SK-N-SH (cell line): ENCODE measurements around the gene ADAMTS14. TPM values are rescaled to one million over a fixed set of nuclear protein-coding genes. Genes with fewer than 3 reads are reported as not detected.

Source experiments
- CTCF ChIA-PET: fragments of 300-600, 350-600 bp; formaldehyde crosslinking; extraction: SDS; loops from one replicate; lab custom pipeline; 2021; lab: Yijun Ruan, JAX
- POLR2A ChIA-PET: fragments of 350-600 bp; sonication (Branson Sonifier 250); formaldehyde crosslinking; extraction: SDS; loops from one replicate; lab custom pipeline; 2020; ENCODE audit warnings: antibody characterized with exemption, inconsistent platforms; lab: Yijun Ruan, JAX
- DNase-seq: peaks from one replicate; pipeline ENCODE4 v3.0.0; 2012
- H2AFZ ChIP-seq: fragments of 200-600 bp; sonication (generic); 2 replicates; pipeline ENCODE4 v1.8.1; 2016; ENCODE audit warnings: antibody characterized with exemption, mild to moderate bottlenecking, low read depth
- H3F3A ChIP-seq: fragments of 200-600 bp; sonication (generic); replicated peaks from 2 replicates; pipeline ENCODE3; 2016; ENCODE audit warnings: antibody characterized with exemption, mild to moderate bottlenecking; ENCODE audit not compliant: insufficient read depth
- H3K27ac ChIP-seq, 2 experiments: fragments of 200-500 bp in 1 of 2; fragments of 200-600 bp in 1 of 2; sonication (Bioruptor generic) in 1 of 2; sonication (generic), shearing (Covaris generic) in 1 of 2; 2 replicates each; pipeline versions ENCODE4 v1.5.1 to v1.6.1; 2014 to 2016; ENCODE audit warnings: low read depth in 2 of 2, inconsistent platforms in 1 of 2, low read length in 1 of 2, mild to moderate bottlenecking in 1 of 2, mixed read lengths in 1 of 2
- H3K27me3 ChIP-seq: fragments of 200-600 bp; sonication (generic), shearing (Covaris generic); 2 replicates; pipeline ENCODE4 v1.6.1; 2016; ENCODE audit warnings: mixed run types; ENCODE audit not compliant: insufficient read depth
- H3K36me3 ChIP-seq, 2 experiments: fragments of 200-500 bp in 1 of 2; fragments of 200-600 bp in 1 of 2; sonication (Bioruptor generic) in 1 of 2; sonication (generic) in 1 of 2; replicated peaks in 1 of 2; 2 replicates each; pipeline versions ENCODE3 to v1.5.1; 2014 to 2016; ENCODE audit warnings: low read length in 1 of 2, mild to moderate bottlenecking in 1 of 2; ENCODE audit not compliant: insufficient read depth in 2 of 2, control insufficient read depth in 1 of 2
- H3K4me1 ChIP-seq, 2 experiments: fragments of 200-500 bp in 1 of 2; fragments of 200-600 bp in 1 of 2; sonication (Bioruptor generic) in 1 of 2; sonication (generic), shearing (Covaris generic) in 1 of 2; 2 replicates each; pipeline versions ENCODE4 v1.5.1 to v1.6.1; 2014 to 2016; ENCODE audit warnings: low read depth in 1 of 2, low read length in 1 of 2, mixed run types in 1 of 2; ENCODE audit not compliant: insufficient read depth in 2 of 2, control insufficient read depth in 1 of 2
- H3K4me2 ChIP-seq: fragments of 200-600 bp; sonication (generic), shearing (Covaris generic); 2 replicates; pipeline ENCODE4 v1.6.1; 2017; ENCODE audit warnings: mixed run types
- H3K4me3 ChIP-seq, 2 experiments: fragments of 200-500 bp in 1 of 2; fragments of 200-600 bp in 1 of 2; sonication (Bioruptor generic) in 1 of 2; sonication (generic), shearing (Covaris generic) in 1 of 2; 2 replicates each; pipeline versions ENCODE4 v1.5.1 to v1.8.1; 2014 to 2016; ENCODE audit warnings: low read depth in 2 of 2, inconsistent platforms in 1 of 2, low read length in 1 of 2, mild to moderate bottlenecking in 1 of 2, mixed read lengths in 1 of 2, moderate library complexity in 1 of 2
- H3K79me2 ChIP-seq: fragments of 200-600 bp; sonication (generic); 2 replicates; pipeline ENCODE4 v1.8.1; 2017; ENCODE audit warnings: mild to moderate bottlenecking; ENCODE audit not compliant: insufficient read depth
- H3K9ac ChIP-seq: fragments of 200-600 bp; sonication (generic); 2 replicates; pipeline ENCODE4 v1.6.1; 2017; ENCODE audit warnings: mixed run types
- H3K9me2 ChIP-seq: fragments of 200-600 bp; sonication (generic); 2 replicates; pipeline ENCODE4 v1.6.1; 2017; ENCODE audit warnings: mixed run types
- H3K9me3 ChIP-seq: fragments of 200-600 bp; sonication (generic); 2 replicates; pipeline ENCODE4 v1.6.1; 2017; ENCODE audit warnings: mixed run types, mild to moderate bottlenecking, moderate library complexity
- H4K20me1 ChIP-seq: fragments of 200-600 bp; sonication (generic); 2 replicates; pipeline ENCODE4 v1.6.1; 2017; ENCODE audit warnings: mild to moderate bottlenecking, mixed run types; ENCODE audit not compliant: insufficient read depth
- CHD2 ChIP-seq: fragments of 150-350 bp; IDR thresholded peaks from 2 replicates; pipeline ENCODE4 v1.6.1; 2018; ENCODE audit warnings: low read length; ENCODE audit not compliant: partially characterized antibody
- ELF1 ChIP-seq: IDR thresholded peaks from 2 replicates; pipeline ENCODE4 v1.4.0; 2012
- EP300 ChIP-seq, 2 experiments: IDR thresholded peaks; 2 replicates each; pipeline versions ENCODE4 v1.4.0 to v1.6.1; 2012; ENCODE audit warnings: borderline replicate concordance in 1 of 2, low read depth in 1 of 2, low read length in 1 of 2
- EZH2phosphoT487 ChIP-seq: fragments of 200-600 bp; sonication (generic); IDR thresholded peaks from 2 replicates; pipeline ENCODE4 v1.6.1; 2017; ENCODE audit warnings: low read depth, mixed run types, mild to moderate bottlenecking, antibody characterized with exemption, moderate library complexity, borderline replicate concordance
- FOXJ3 ChIP-seq: sonication (generic); formaldehyde crosslinking; IDR thresholded peaks from 2 replicates; pipeline ENCODE4 v1.5.1; 2020; ENCODE audit warnings: mild to moderate bottlenecking, missing genetic modification reagents
- FOXM1 ChIP-seq: IDR thresholded peaks from 2 replicates; pipeline ENCODE4 v1.4.0; 2012; ENCODE audit warnings: low read depth, mild to moderate bottlenecking
- GABPA ChIP-seq: IDR thresholded peaks from 2 replicates; pipeline ENCODE4 v1.4.0; 2012; ENCODE audit warnings: low read depth, mild to moderate bottlenecking
- GATA2 ChIP-seq: sonication (generic); formaldehyde crosslinking; IDR thresholded peaks from 2 replicates; pipeline ENCODE4 v1.5.0; 2020; ENCODE audit warnings: mild to moderate bottlenecking, missing genetic modification reagents
- IRF3 ChIP-seq: fragments of 150-350 bp; IDR thresholded peaks from 2 replicates; pipeline ENCODE4 v1.6.1; 2016; ENCODE audit warnings: mild to moderate bottlenecking, low read depth, low read length
- JUND ChIP-seq: IDR thresholded peaks from 2 replicates; pipeline ENCODE4 v1.4.0; 2012
- MAX ChIP-seq: IDR thresholded peaks from 2 replicates; pipeline ENCODE4 v1.4.0; 2012; ENCODE audit warnings: low read depth
- NFIC ChIP-seq: IDR thresholded peaks from 2 replicates; pipeline ENCODE4 v1.4.0; 2012; ENCODE audit warnings: borderline replicate concordance
- NRF1 ChIP-seq: IDR thresholded peaks from 2 replicates; pipeline ENCODE4 v1.6.1; 2012; ENCODE audit warnings: low read depth, mild to moderate bottlenecking, low read length
- PBX3 ChIP-seq: IDR thresholded peaks from 2 replicates; pipeline ENCODE4; 2012
- POLR2AphosphoS5 ChIP-seq: IDR thresholded peaks from 2 replicates; pipeline ENCODE4 v1.6.1; 2012; ENCODE audit warnings: low read depth, low read length
- RAD21 ChIP-seq: IDR thresholded peaks from 2 replicates; pipeline ENCODE4 v1.6.1; 2012; ENCODE audit warnings: mild to moderate bottlenecking, low read length
- RCOR1 ChIP-seq: fragments of 150-350 bp; IDR thresholded peaks from 2 replicates; pipeline ENCODE4 v1.6.1; 2017; ENCODE audit warnings: antibody characterized with exemption, low read length
- SMC3 ChIP-seq: IDR thresholded peaks from 2 replicates; pipeline ENCODE4 v1.6.1; 2012; ENCODE audit warnings: low read depth, low read length, improper control_type of control experiment
- TAF1 ChIP-seq: IDR thresholded peaks from 2 replicates; pipeline ENCODE4 v1.6.1; 2012; ENCODE audit warnings: low read depth, mild to moderate bottlenecking, low read length, moderate library complexity, borderline replicate concordance
- TCF12 ChIP-seq: IDR thresholded peaks from 2 replicates; pipeline ENCODE4 v1.4.0; 2012
- TEAD4 ChIP-seq: IDR thresholded peaks from 2 replicates; pipeline ENCODE4 v1.4.0; 2012; ENCODE audit warnings: mild to moderate bottlenecking, borderline replicate concordance; ENCODE audit not compliant: insufficient read depth
- YY1 ChIP-seq: IDR thresholded peaks from 2 replicates; pipeline ENCODE4 v1.4.0; 2012; ENCODE audit warnings: low read depth, mild to moderate bottlenecking
- ZBTB33 ChIP-seq: IDR thresholded peaks from 2 replicates; pipeline ENCODE4 v1.4.0; 2012; ENCODE audit warnings: low read depth, borderline replicate concordance
- WGBS: methylation state at CpG from one replicate; pipeline ENCODE4 v1.1.6; 2017; ENCODE audit warnings: low lambda C conversion rate; 5-methylcytosine and 5-hydroxymethylcytosine counted together
- polyA plus RNA-seq, 3 experiments: library from polyadenylated mRNA; depleted of rRNA; stranded (reverse); fragments of >200 nt; gene quantifications; 2 replicates each; pipeline ENCODE4 v1.2.3, GENCODE V29; 2012

Gene ADAMTS14
- polyA plus RNA-seq, 1 of the 3 experiments (the other 2 are of a cell fraction): 1.1 TPM

GRCh38 chr10:70778267-70778924 is 106.1 kb downstream of the ADAMTS14 start:
- Histone ChIP-seq H2AFZ (no peak overlapping the region), H3K36me3 (no peaks in the 10 kb centered on the region), H3K79me2 (no peaks in the 10 kb centered on the region), H3K27ac (no peak overlapping the region), H4K20me1 (no peaks in the 10 kb centered on the region), H3F3A (no peaks in the 10 kb centered on the region), H3K27me3 (0 out of 2 replicates have a peak, but pooled peaks cover 6% of the 10 kb centered on the region), H3K4me1 (peaks cover 0 to 10% of the 10 kb centered on the region in 2 experiments; a peak in 1 of 4 replicates), H3K4me3 (no peak overlapping the region), H3K4me2 (no peak overlapping the region), H3K9me3 (no peaks in the 10 kb centered on the region), H3K9me2 (no peaks in the 10 kb centered on the region), H3K9ac (no peak overlapping the region)
- CTCF ChIA-PET: interaction anchor here (1.3 to 1.6 kb wide), 2 partner anchors 228 to 317 kb away, joined by 3 read pairs; no protein-coding TSS in a partner anchor
- WGBS: 58% methylated on average over 9 of the region's 9 CpGs
- no peak for TF ChIP-seq CHD2
- no peak for TF ChIP-seq IRF3
- TF ChIP-seq YY1: no peak
- no peak for TF ChIP-seq EP300 (IDR thresholded peaks at IDR 0.05; ENCODE audit: borderline replicate concordance in 1 of 2, low read depth in 1 of 2, low read length in 1 of 2)
- TF ChIP-seq NRF1: no peak
- TF ChIP-seq RAD21: no peak
- no peak for TF ChIP-seq TEAD4
- no peak for TF ChIP-seq RCOR1
- TF ChIP-seq GATA2 (CRISPR knock-in tag): no peak
- no peak for TF ChIP-seq TAF1
- no peak for TF ChIP-seq TCF12
- no peak for TF ChIP-seq GABPA
- TF ChIP-seq PBX3: no peak
- no peak for TF ChIP-seq JUND
- no peak for TF ChIP-seq FOXM1
- no peak for TF ChIP-seq POLR2AphosphoS5
- POLR2A ChIA-PET: interaction anchor here (0.9 kb wide), 1 partner anchor 92 kb away, joined by 3 read pairs; no protein-coding TSS in a partner anchor
- peak; percentile 14 for DNase-seq

GRCh38 chr10:70779088-70779487 is 106.8 kb downstream of the ADAMTS14 start:
- H3F3A ChIP-seq: no peaks in the 10 kb centered on the region
- no peaks in the 10 kb centered on the region for H3K9me2 ChIP-seq
- H3K27me3 ChIP-seq: 0 out of 2 replicates have a peak, but pooled peaks cover 8% of the 10 kb centered on the region
- DNase-seq: peak; percentile 19
- H3K9me3 ChIP-seq: no peaks in the 10 kb centered on the region
- no peak overlapping the region for H3K4me3 ChIP-seq
- ChIA-PET CTCF (interaction anchor here (0.8 to 1.0 kb wide), 2 partner anchors 19 to 229 kb away, joined by 3 read pairs; no protein-coding TSS in a partner anchor), POLR2A (interaction anchor here (0.9 kb wide), 1 partner anchor 91 kb away, joined by 3 read pairs; no protein-coding TSS in a partner anchor)
- H3K27ac ChIP-seq: no peak overlapping the region; a peak in 1 of 4 replicates
- H4K20me1 ChIP-seq: no peaks in the 10 kb centered on the region
- H3K79me2 ChIP-seq: no peaks in the 10 kb centered on the region
- H2AFZ ChIP-seq: no peak overlapping the region
- no peak overlapping the region for H3K4me2 ChIP-seq
- 46% methylated on average over 2 of the region's 2 CpGs for WGBS
- H3K4me1 ChIP-seq: peaks cover 0 to 10% of the 10 kb centered on the region in 2 experiments; a peak in 1 of 4 replicates
- H3K9ac ChIP-seq: no peak overlapping the region
- H3K36me3 ChIP-seq: no peaks in the 10 kb centered on the region
- no peak for TF ChIP-seq FOXM1
- TF ChIP-seq JUND: no peak
- no peak for TF ChIP-seq PBX3
- no peak for TF ChIP-seq EZH2phosphoT487
- no peak for TF ChIP-seq FOXJ3 (CRISPR knock-in tag)
- no peak for TF ChIP-seq SMC3
- TF ChIP-seq ZBTB33: no peak
- no peak for TF ChIP-seq MAX
- TF ChIP-seq NFIC: no peak
- no peak for TF ChIP-seq CHD2
- TF ChIP-seq ELF1: no peak
- TF ChIP-seq GABPA: no peak
